ENCODE data around the gene RNF220. TPM values are rescaled to one million over a fixed set of nuclear protein-coding genes. Genes with fewer than 3 reads are reported as not detected.

RNF220 gene
- total and polyA plus RNA-seq, 2 of the 13 experiments (the other 11 are each of a cell fraction or from before 2014, with no cell fraction given): 48.2 to 72.1 TPM

DNA sequence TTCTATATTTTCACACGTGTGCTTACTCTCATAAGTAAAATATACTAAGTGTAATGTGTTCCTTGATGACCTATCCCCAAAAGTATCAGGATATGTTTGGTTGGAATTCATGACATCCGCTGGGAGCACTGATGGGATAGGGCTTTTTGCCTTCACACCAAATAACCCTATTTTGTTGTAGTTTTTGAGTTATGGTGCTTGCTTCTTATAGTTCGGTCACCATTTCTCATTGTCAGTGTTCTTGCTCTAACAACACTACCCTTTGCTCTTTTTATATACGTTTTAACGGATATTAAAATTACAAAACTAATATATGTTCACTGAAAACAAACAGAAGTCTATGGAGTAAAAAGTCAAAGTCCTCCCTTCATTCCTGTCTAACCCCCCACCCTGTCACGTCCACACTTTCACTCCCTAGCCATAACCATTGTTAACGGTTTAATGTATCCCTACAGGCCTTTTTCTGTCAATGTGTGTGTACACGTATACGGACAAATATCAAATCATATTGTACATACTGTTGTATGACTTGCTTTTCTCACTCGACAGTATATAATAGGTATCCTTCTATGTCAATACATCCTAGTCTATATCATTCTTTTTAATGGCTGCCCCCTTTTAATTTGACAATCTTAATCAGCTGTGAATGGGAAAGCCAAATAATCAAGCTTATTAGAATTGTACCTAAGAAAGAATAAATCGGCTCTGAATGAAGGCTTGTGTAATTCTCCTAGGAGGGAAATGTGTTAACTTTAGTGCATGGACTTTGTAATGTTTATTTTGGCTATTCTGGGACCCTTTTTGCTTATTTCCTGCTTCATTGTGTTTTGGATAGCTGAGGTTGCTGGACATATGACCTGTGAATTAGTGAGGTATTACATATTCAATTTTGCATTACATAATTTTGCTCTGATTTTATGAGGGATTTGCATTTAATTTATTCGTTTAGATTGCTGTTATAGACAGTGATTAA is 3.5 kb upstream of the RNF220 start (continued):
- TF ChIP-seq ATF2 (CRISPR knock-in tag; IDR thresholded peaks at IDR 0.05): 0 out of 2 replicates have a peak, but pooled peaks have one; percentile 20
- TF ChIP-seq SMAD3 (CRISPR knock-in tag; IDR thresholded peaks at IDR 0.05): 0 out of 2 replicates have a peak, but pooled peaks have one; percentile 42
- TF ChIP-seq FOXA1 (IDR thresholded peaks at IDR 0.05): no peak
- peak; percentile 6; the same call in 1 of the 2 replicates for TF ChIP-seq FOXA1 (CRISPR knock-in tag; IDR thresholded peaks at IDR 0.05)
- peak; percentile 51; the same call in 1 of the 2 replicates for TF ChIP-seq NCOR1 (IDR thresholded peaks at IDR 0.05; ENCODE audit: borderline replicate concordance, low read length)
- TF ChIP-seq HOMEZ (CRISPR knock-in tag; IDR thresholded peaks at IDR 0.05; ENCODE audit: low read depth): peak; percentile 33; the same call in 1 of the 2 replicates
- TF ChIP-seq SOX13 (IDR thresholded peaks at IDR 0.05): no peak
- peak in 1 of 2 experiments; percentile 70; a peak in 2 of 4 replicates for TF ChIP-seq SOX13 (CRISPR knock-in tag; conservative IDR thresholded peaks at IDR 0.05 in 1 of 2, IDR thresholded peaks at IDR 0.05 in 1 of 2)
- TF ChIP-seq ELF1 (CRISPR knock-in tag; IDR thresholded peaks at IDR 0.05): peak; percentile 35; the same call in 1 of the 2 replicates
- TF ChIP-seq BCL3 (CRISPR knock-in tag; IDR thresholded peaks at IDR 0.05): no peak
- TF ChIP-seq, protein P1, sequence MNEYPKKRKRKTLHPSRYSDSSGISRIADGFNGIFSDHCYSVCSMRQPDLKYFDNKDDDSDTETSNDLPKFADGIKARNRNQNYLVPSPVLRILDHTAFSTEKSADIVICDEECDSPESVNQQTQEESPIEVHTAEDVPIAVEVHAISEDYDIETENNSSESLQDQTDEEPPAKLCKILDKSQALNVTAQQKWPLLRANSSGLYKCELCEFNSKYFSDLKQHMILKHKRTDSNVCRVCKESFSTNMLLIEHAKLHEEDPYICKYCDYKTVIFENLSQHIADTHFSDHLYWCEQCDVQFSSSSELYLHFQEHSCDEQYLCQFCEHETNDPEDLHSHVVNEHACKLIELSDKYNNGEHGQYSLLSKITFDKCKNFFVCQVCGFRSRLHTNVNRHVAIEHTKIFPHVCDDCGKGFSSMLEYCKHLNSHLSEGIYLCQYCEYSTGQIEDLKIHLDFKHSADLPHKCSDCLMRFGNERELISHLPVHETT (CRISPR knock-in tag; conservative IDR thresholded peaks at IDR 0.05): no peak
- TF ChIP-seq GFI1 (CRISPR knock-in tag; IDR thresholded peaks at IDR 0.05; ENCODE audit: borderline replicate concordance): peak; percentile 83
- no peak for TF ChIP-seq FOXP1 (IDR thresholded peaks at IDR 0.05)
- TF ChIP-seq FOXP1 (CRISPR knock-in tag; IDR thresholded peaks at IDR 0.05): peak; percentile 57
- no peak for TF ChIP-seq REL (CRISPR knock-in tag; conservative IDR thresholded peaks at IDR 0.05)
- TF ChIP-seq ETV5 (CRISPR knock-in tag; IDR thresholded peaks at IDR 0.05; ENCODE audit: borderline replicate concordance): peak; percentile 37; the same call in 1 of the 2 replicates
- TF ChIP-seq, protein P2, sequence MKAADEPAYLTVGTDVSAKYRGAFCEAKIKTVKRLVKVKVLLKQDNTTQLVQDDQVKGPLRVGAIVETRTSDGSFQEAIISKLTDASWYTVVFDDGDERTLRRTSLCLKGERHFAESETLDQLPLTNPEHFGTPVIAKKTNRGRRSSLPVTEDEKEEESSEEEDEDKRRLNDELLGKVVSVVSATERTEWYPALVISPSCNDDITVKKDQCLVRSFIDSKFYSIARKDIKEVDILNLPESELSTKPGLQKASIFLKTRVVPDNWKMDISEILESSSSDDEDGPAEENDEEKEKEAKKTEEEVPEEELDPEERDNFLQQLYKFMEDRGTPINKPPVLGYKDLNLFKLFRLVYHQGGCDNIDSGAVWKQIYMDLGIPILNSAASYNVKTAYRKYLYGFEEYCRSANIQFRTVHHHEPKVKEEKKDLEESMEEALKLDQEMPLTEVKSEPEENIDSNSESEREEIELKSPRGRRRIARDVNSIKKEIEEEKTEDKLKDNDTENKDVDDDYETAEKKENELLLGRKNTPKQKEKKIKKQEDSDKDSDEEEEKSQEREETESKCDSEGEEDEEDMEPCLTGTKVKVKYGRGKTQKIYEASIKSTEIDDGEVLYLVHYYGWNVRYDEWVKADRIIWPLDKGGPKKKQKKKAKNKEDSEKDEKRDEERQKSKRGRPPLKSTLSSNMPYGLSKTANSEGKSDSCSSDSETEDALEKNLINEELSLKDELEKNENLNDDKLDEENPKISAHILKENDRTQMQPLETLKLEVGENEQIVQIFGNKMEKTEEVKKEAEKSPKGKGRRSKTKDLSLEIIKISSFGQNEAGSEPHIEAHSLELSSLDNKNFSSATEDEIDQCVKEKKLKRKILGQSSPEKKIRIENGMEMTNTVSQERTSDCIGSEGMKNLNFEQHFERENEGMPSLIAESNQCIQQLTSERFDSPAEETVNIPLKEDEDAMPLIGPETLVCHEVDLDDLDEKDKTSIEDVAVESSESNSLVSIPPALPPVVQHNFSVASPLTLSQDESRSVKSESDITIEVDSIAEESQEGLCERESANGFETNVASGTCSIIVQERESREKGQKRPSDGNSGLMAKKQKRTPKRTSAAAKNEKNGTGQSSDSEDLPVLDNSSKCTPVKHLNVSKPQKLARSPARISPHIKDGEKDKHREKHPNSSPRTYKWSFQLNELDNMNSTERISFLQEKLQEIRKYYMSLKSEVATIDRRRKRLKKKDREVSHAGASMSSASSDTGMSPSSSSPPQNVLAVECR (CRISPR knock-in tag; IDR thresholded peaks at IDR 0.05; ENCODE audit: borderline replicate concordance): peak; percentile 21; the same call in 1 of the 2 replicates
- TF ChIP-seq, protein P3, sequence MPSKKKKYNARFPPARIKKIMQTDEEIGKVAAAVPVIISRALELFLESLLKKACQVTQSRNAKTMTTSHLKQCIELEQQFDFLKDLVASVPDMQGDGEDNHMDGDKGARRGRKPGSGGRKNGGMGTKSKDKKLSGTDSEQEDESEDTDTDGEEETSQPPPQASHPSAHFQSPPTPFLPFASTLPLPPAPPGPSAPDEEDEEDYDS (CRISPR knock-in tag; IDR thresholded peaks at IDR 0.05): peak; percentile 48; the same call in 1 of the 2 replicates
